Gastrocnemius medialis (tissue), 4 donors: ENCODE measurements around the gene TNIP3.

Experiments used
- POLR2A ChIP-seq, 2 donors: fragments of 450-650 bp; IDR thresholded peaks; one replicate each; pipeline ENCODE4 v1.6.1; 2017; ENCODE audit warnings: antibody characterized with exemption in 2 of 2, mild to moderate bottlenecking in 2 of 2, moderate library complexity in 2 of 2
- TF ChIP-seq, protein P1 (sequence below), 5 experiments: fragments of 450-650 bp in 3 of 5; fragments of 200-600 bp in 2 of 5; sonication (generic) in 2 of 5; IDR thresholded peaks in 4 of 5; conservative IDR thresholded peaks in 1 of 5; 1 replicate in 4 of 5; 2 replicates in 1 of 5; pipeline ENCODE4 v1.5.1; 2016 to 2019; ENCODE audit warnings: antibody characterized with exemption in 5 of 5, mild to moderate bottlenecking in 3 of 5, moderate library complexity in 3 of 5

DNA sequence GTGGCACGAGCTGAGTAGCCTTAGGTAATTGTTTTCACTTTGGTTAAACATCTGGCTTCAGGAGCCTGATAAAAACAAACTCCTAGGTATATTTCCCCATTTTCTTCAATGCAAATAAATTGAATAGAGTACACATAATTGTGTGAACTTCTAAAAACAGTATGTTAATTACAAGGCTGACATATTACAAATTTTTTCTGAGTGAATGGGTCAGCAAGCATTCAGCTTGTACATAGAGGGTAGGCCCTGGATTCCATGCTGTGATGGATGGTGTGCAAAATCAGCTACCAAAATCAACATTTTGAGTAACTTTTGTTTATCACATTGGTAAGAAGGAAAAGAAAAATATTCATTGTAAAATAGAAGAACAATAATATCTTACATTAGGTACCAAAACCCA is 12.2 kb downstream of the TNIP3 start:
- TF ChIP-seq, protein P1, sequence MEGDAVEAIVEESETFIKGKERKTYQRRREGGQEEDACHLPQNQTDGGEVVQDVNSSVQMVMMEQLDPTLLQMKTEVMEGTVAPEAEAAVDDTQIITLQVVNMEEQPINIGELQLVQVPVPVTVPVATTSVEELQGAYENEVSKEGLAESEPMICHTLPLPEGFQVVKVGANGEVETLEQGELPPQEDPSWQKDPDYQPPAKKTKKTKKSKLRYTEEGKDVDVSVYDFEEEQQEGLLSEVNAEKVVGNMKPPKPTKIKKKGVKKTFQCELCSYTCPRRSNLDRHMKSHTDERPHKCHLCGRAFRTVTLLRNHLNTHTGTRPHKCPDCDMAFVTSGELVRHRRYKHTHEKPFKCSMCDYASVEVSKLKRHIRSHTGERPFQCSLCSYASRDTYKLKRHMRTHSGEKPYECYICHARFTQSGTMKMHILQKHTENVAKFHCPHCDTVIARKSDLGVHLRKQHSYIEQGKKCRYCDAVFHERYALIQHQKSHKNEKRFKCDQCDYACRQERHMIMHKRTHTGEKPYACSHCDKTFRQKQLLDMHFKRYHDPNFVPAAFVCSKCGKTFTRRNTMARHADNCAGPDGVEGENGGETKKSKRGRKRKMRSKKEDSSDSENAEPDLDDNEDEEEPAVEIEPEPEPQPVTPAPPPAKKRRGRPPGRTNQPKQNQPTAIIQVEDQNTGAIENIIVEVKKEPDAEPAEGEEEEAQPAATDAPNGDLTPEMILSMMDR (IDR thresholded peaks at IDR 0.05 in 4 of 5, conservative IDR thresholded peaks at IDR 0.05 in 1 of 5), result no peak
- TF ChIP-seq POLR2A (IDR thresholded peaks at IDR 0.05), result no peak
